ENCODE measurements around the gene CD58.
"Not testable (repeated sequence)": the region's sequence is repeated elsewhere in the genome, so short reads cannot be mapped to it uniquely, and the experiment has no call there.

The CD58 gene

GRCh38 chr1:116570358-116571214 lies at the start of gene CD58:
Gene CD58 (minus strand): TSS chr1:116571026. CDS start chr1:116570972, 54 bp downstream.
- DNase-seq (ENCODE audit: low read depth, low spot score), result no peak
- H3K27me3 ChIP-seq (ENCODE audit: control insufficient read depth, insufficient read depth, low read length), result no peaks in the 10 kb centered on the region
- no peak within 1 kb of the TSS for H3K27ac ChIP-seq (ENCODE audit: low read length)
- H3K4me3 ChIP-seq (ENCODE audit: low read length), result peak within 1 kb of the TSS; percentile 77
- peaks cover 2% of the 10 kb centered on the region; the same call in 1 of the 2 replicates for H3K4me1 ChIP-seq (ENCODE audit: control insufficient read depth, insufficient read depth, low read length)
- no peaks in the 10 kb centered on the region for H3K36me3 ChIP-seq (ENCODE audit: control insufficient read depth, insufficient read depth, low read length)
- H3K9me3 ChIP-seq (ENCODE audit: control insufficient read depth, insufficient read depth, low read length), result no peaks in the 10 kb centered on the region
- WGBS (ENCODE audit: insufficient coverage, insufficient read length), result no CpG with 5 or more reads among the region's 90 CpGs

- not testable (repeated sequence) for H3K27ac ChIP-seq (ENCODE audit: low read length); DNase-seq (ENCODE audit: low read depth, low spot score); H3K4me1 ChIP-seq (ENCODE audit: control insufficient read depth, insufficient read depth, low read length); H3K4me3 ChIP-seq (ENCODE audit: low read length); H3K36me3 ChIP-seq (ENCODE audit: control insufficient read depth, insufficient read depth, low read length); H3K9me3 ChIP-seq (ENCODE audit: control insufficient read depth, insufficient read depth, low read length); H3K27me3 ChIP-seq (ENCODE audit: control insufficient read depth, insufficient read depth, low read length)
- WGBS (ENCODE audit: insufficient coverage, insufficient read length), result no CpG with 5 or more reads among the region's 3 CpGs
These were observed 49.6 kb upstream of the CD58 start for GRCh38 chr1:116620392-116620791.

GRCh38 chr1:116619106-116619505 lies 48.3 kb upstream of the CD58 start:
- H3K4me3 ChIP-seq (ENCODE audit: low read length); H3K9me3 ChIP-seq (ENCODE audit: control insufficient read depth, insufficient read depth, low read length); H3K27ac ChIP-seq (ENCODE audit: low read length); H3K36me3 ChIP-seq (ENCODE audit: control insufficient read depth, insufficient read depth, low read length); H3K4me1 ChIP-seq (ENCODE audit: control insufficient read depth, insufficient read depth, low read length); DNase-seq (ENCODE audit: low read depth, low spot score); H3K27me3 ChIP-seq (ENCODE audit: control insufficient read depth, insufficient read depth, low read length): not testable (repeated sequence)
- WGBS (ENCODE audit: insufficient coverage, insufficient read length), result no CpG with 5 or more reads among the region's 4 CpGs

- not testable (repeated sequence) for H3K4me1 ChIP-seq (ENCODE audit: control insufficient read depth, insufficient read depth, low read length); DNase-seq (ENCODE audit: low read depth, low spot score); H3K27ac ChIP-seq (ENCODE audit: low read length); H3K36me3 ChIP-seq (ENCODE audit: control insufficient read depth, insufficient read depth, low read length); H3K4me3 ChIP-seq (ENCODE audit: low read length); H3K27me3 ChIP-seq (ENCODE audit: control insufficient read depth, insufficient read depth, low read length); H3K9me3 ChIP-seq (ENCODE audit: control insufficient read depth, insufficient read depth, low read length)
- WGBS (ENCODE audit: insufficient coverage, insufficient read length), result no CpG with 5 or more reads among the region's 5 CpGs
These were observed 47.0 kb upstream of the CD58 start for GRCh38 chr1:116617808-116618207.

GRCh38 chr1:116613825-116614224 lies 43.0 kb upstream of the CD58 start:
- not testable (repeated sequence) for H3K36me3 ChIP-seq (ENCODE audit: control insufficient read depth, insufficient read depth, low read length); H3K27me3 ChIP-seq (ENCODE audit: control insufficient read depth, insufficient read depth, low read length); H3K4me1 ChIP-seq (ENCODE audit: control insufficient read depth, insufficient read depth, low read length); DNase-seq (ENCODE audit: low read depth, low spot score); H3K4me3 ChIP-seq (ENCODE audit: low read length); H3K9me3 ChIP-seq (ENCODE audit: control insufficient read depth, insufficient read depth, low read length); H3K27ac ChIP-seq (ENCODE audit: low read length)
- no CpG with 5 or more reads among the region's 13 CpGs for WGBS (ENCODE audit: insufficient coverage, insufficient read length)

GRCh38 chr1:116609801-116610371 lies 39.1 kb upstream of the CD58 start:
- not testable (repeated sequence) for H3K9me3 ChIP-seq (ENCODE audit: control insufficient read depth, insufficient read depth, low read length); H3K4me3 ChIP-seq (ENCODE audit: low read length); DNase-seq (ENCODE audit: low read depth, low spot score); H3K4me1 ChIP-seq (ENCODE audit: control insufficient read depth, insufficient read depth, low read length); H3K27me3 ChIP-seq (ENCODE audit: control insufficient read depth, insufficient read depth, low read length); H3K36me3 ChIP-seq (ENCODE audit: control insufficient read depth, insufficient read depth, low read length); H3K27ac ChIP-seq (ENCODE audit: low read length)
- no CpG with 5 or more reads among the region's 6 CpGs for WGBS (ENCODE audit: insufficient coverage, insufficient read length)

- not testable (repeated sequence) for H3K9me3 ChIP-seq (ENCODE audit: control insufficient read depth, insufficient read depth, low read length); H3K4me1 ChIP-seq (ENCODE audit: control insufficient read depth, insufficient read depth, low read length); H3K36me3 ChIP-seq (ENCODE audit: control insufficient read depth, insufficient read depth, low read length); H3K27ac ChIP-seq (ENCODE audit: low read length); H3K4me3 ChIP-seq (ENCODE audit: low read length); H3K27me3 ChIP-seq (ENCODE audit: control insufficient read depth, insufficient read depth, low read length); DNase-seq (ENCODE audit: low read depth, low spot score)
- no CpG with 5 or more reads among the region's 2 CpGs for whole genome bisulfite sequencing (ENCODE audit: insufficient coverage, insufficient read length)
These were observed 38.0 kb upstream of the CD58 start for GRCh38 chr1:116608841-116609240.

- H3K4me3 ChIP-seq (ENCODE audit: low read length); H3K27me3 ChIP-seq (ENCODE audit: control insufficient read depth, insufficient read depth, low read length); H3K4me1 ChIP-seq (ENCODE audit: control insufficient read depth, insufficient read depth, low read length); H3K27ac ChIP-seq (ENCODE audit: low read length); H3K9me3 ChIP-seq (ENCODE audit: control insufficient read depth, insufficient read depth, low read length); H3K36me3 ChIP-seq (ENCODE audit: control insufficient read depth, insufficient read depth, low read length); DNase-seq (ENCODE audit: low read depth, low spot score): not testable (repeated sequence)
- no CpG with 5 or more reads among the region's 12 CpGs for WGBS (ENCODE audit: insufficient coverage, insufficient read length)
These were observed 37.3 kb upstream of the CD58 start for GRCh38 chr1:116608151-116608550.

- H3K27ac ChIP-seq (ENCODE audit: low read length); H3K36me3 ChIP-seq (ENCODE audit: control insufficient read depth, insufficient read depth, low read length); H3K4me3 ChIP-seq (ENCODE audit: low read length); H3K9me3 ChIP-seq (ENCODE audit: control insufficient read depth, insufficient read depth, low read length); H3K27me3 ChIP-seq (ENCODE audit: control insufficient read depth, insufficient read depth, low read length); H3K4me1 ChIP-seq (ENCODE audit: control insufficient read depth, insufficient read depth, low read length); DNase-seq (ENCODE audit: low read depth, low spot score): not testable (repeated sequence)
- no CpG with 5 or more reads among the region's 1 CpG for WGBS (ENCODE audit: insufficient coverage, insufficient read length)
These were observed 36.6 kb upstream of the CD58 start for GRCh38 chr1:116607463-116607862.

GRCh38 chr1:116606067-116606466 lies 35.2 kb upstream of the CD58 start:
- H3K27me3 ChIP-seq (ENCODE audit: control insufficient read depth, insufficient read depth, low read length); H3K9me3 ChIP-seq (ENCODE audit: control insufficient read depth, insufficient read depth, low read length); H3K4me3 ChIP-seq (ENCODE audit: low read length); H3K4me1 ChIP-seq (ENCODE audit: control insufficient read depth, insufficient read depth, low read length); H3K27ac ChIP-seq (ENCODE audit: low read length); H3K36me3 ChIP-seq (ENCODE audit: control insufficient read depth, insufficient read depth, low read length); DNase-seq (ENCODE audit: low read depth, low spot score): not testable (repeated sequence)
- no CpG with 5 or more reads among the region's 8 CpGs for WGBS (ENCODE audit: insufficient coverage, insufficient read length)

GRCh38 chr1:116605315-116605714 lies 34.5 kb upstream of the CD58 start:
- WGBS (ENCODE audit: insufficient coverage, insufficient read length), result no CpG with 5 or more reads among the region's 1 CpG
- Histone ChIP-seq H3K27me3 (ENCODE audit: control insufficient read depth, insufficient read depth, low read length) (no peaks in the 10 kb centered on the region), H3K9me3 (ENCODE audit: control insufficient read depth, insufficient read depth, low read length) (no peaks in the 10 kb centered on the region), H3K27ac (ENCODE audit: low read length) (no peak overlapping the region), H3K36me3 (ENCODE audit: control insufficient read depth, insufficient read depth, low read length) (no peaks in the 10 kb centered on the region), H3K4me3 (ENCODE audit: low read length) (no peak overlapping the region), H3K4me1 (ENCODE audit: control insufficient read depth, insufficient read depth, low read length) (no peaks in the 10 kb centered on the region)
- DNase-seq (ENCODE audit: low read depth, low spot score), result no peak

Data from iPS DF 6.9 (cell line).